OCI-LY7 (cell line): ENCODE results near the gene VIPR1. TPM values are rescaled to one million over a fixed set of nuclear protein-coding genes. Genes with fewer than 3 reads are reported as not detected.

ENCODE experiments used
- BruUV-seq: library from RNA; stranded (reverse); fragments of 400-500 nt; replicated peaks from 2 replicates; lab custom pipeline; 2021; lab: Mats Ljungman, UMichigan
- CTCF ChIA-PET: fragments of 300-600 bp; sonication (Branson Sonifier 250); formaldehyde crosslinking; loops from one replicate; lab custom pipeline; 2022; ENCODE audit warnings: antibody characterized with exemption; ENCODE audit not compliant: unreplicated experiment; lab: Charles Lee
- POLR2A ChIA-PET: fragments of 300-600 bp; sonication (Branson Sonifier 250); formaldehyde crosslinking; loops from one replicate; lab custom pipeline; 2022; ENCODE audit warnings: antibody characterized with exemption; lab: Charles Lee
- DNase-seq: peaks from one replicate; pipeline ENCODE4 v3.0.0-alpha.2; 2015; ENCODE audit warnings: low spot score
- H2AFZ ChIP-seq: fragments of 200-600 bp; sonication (generic), shearing (Covaris generic); 2 replicates; pipeline ENCODE4 v1.6.1; 2014; ENCODE audit warnings: mild to moderate bottlenecking, antibody characterized with exemption, low read length, moderate library complexity
- H3K27ac ChIP-seq: fragments of 200-600 bp; sonication (generic); 2 replicates; pipeline ENCODE4 v1.5.1; 2014; ENCODE audit warnings: mixed run types, low read depth, mild to moderate bottlenecking, moderate library complexity, low read length, inconsistent platforms; ENCODE audit not compliant: poor library complexity, severe bottlenecking
- H3K36me3 ChIP-seq: fragments of 200-600 bp; sonication (generic); 2 replicates; pipeline ENCODE4 v1.6.1; 2014; ENCODE audit warnings: mild to moderate bottlenecking, antibody characterized with exemption, low read length, moderate library complexity, mixed read lengths; ENCODE audit not compliant: insufficient read depth
- H3K4me1 ChIP-seq: fragments of 200-600 bp; sonication (generic); 2 replicates; pipeline ENCODE4 v1.5.1; 2014; ENCODE audit warnings: mild to moderate bottlenecking, low read length; ENCODE audit not compliant: insufficient read depth, poor library complexity, severe bottlenecking
- H3K4me2 ChIP-seq: fragments of 200-600 bp; sonication (generic); 2 replicates; pipeline ENCODE4 v1.6.1; 2014; ENCODE audit warnings: mild to moderate bottlenecking, low read length
- H3K4me3 ChIP-seq: fragments of 200-600 bp; sonication (generic); 2 replicates; pipeline ENCODE4 v1.5.1; 2014; ENCODE audit warnings: mild to moderate bottlenecking, low read depth, low read length; ENCODE audit not compliant: poor library complexity, severe bottlenecking
- H3K79me2 ChIP-seq: fragments of 200-600 bp; sonication (generic); 2 replicates; pipeline ENCODE4 v1.6.1; 2016; ENCODE audit warnings: low read depth, mild to moderate bottlenecking, low read length, moderate library complexity, mixed read lengths; ENCODE audit not compliant: insufficient read depth
- H3K9me2 ChIP-seq: fragments of 200-600 bp; sonication (generic); 2 replicates; pipeline ENCODE4 v1.6.1; 2016; ENCODE audit warnings: mild to moderate bottlenecking, low read length, mixed read lengths; ENCODE audit not compliant: insufficient read depth
- H3K9me3 ChIP-seq: fragments of 200-600 bp; sonication (generic); 2 replicates; pipeline ENCODE4 v1.6.1; 2014; ENCODE audit warnings: mild to moderate bottlenecking, mixed run types, low read length, mixed read lengths
- H4K20me1 ChIP-seq: fragments of 200-600 bp; sonication (generic); 2 replicates; pipeline ENCODE4 v1.6.1; 2014; ENCODE audit warnings: mild to moderate bottlenecking, antibody characterized with exemption, low read length, moderate library complexity, mixed read lengths; ENCODE audit not compliant: insufficient read depth
- CTCF ChIP-seq: fragments of 200-600 bp; sonication (generic); conservative IDR thresholded peaks from 2 replicates; pipeline ENCODE4 v1.5.1; 2014; ENCODE audit warnings: mild to moderate bottlenecking, antibody characterized with exemption, low read length, moderate library complexity, mixed read lengths
- EZH2phosphoT487 ChIP-seq: fragments of 200-600 bp; sonication (generic); IDR thresholded peaks from 2 replicates; pipeline ENCODE4 v1.6.1; 2018; ENCODE audit warnings: low read depth, borderline replicate concordance, mild to moderate bottlenecking, mixed run types, antibody characterized with exemption, low read length, moderate library complexity, mixed read lengths
- intact Hi-C: fragments of 100-400 bp; cut with micrococcal nuclease; formaldehyde crosslinking; loops from one replicate; pipeline ENCODE4 v1.10.0; 2022; ENCODE audit not compliant: unreplicated experiment
- total RNA-seq, 2 experiments: library from RNA; depleted of rRNA in 1 of 2; stranded (reverse); fragments of >200 nt in 1 of 2; shearing (Covaris generic) in 1 of 2; gene quantifications; 2 replicates each; pipeline ENCODE4 v1.2.3, GENCODE V29; 2014 to 2022

Gene VIPR1
- total RNA-seq, 2 experiments from 2014 or later: not detected

DNA sequence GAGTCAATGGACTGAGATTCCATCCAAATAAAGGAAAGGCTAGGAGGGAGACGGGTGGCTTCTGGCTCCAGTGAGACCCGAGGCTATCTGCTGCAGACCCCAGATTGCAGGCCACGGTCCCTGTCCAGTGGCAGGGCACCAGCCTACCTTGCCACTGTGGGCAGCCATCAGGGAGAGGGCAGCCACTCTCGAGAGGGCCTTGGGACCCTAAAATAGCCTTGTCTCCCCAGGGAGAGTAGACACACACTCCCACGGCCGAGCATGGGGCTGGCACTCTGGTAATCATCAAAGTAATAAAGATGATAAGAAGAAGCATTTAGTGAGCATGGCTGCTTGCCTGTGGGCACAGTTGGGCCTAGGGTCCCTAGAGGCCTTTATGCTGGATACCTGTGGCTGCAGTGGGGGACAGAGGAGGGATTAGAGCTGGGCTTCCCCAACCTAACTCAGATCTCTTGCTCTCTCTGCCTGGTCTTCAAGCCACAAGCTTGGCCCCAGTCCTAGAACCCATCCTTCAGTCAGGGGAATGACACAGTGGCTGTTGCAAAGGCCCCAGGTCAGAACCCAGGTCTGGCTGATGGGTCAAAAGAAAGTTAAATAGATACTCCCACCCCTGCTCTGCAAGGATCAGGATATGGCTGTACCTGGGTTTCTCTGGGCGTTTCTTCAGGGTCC lies 9.2 kb upstream of the VIPR1 start:
- Histone ChIP-seq H2AFZ (no peak overlapping the region), H4K20me1 (no peaks in the 10 kb centered on the region), H3K4me1 (peaks cover 46% of the 10 kb centered on the region), H3K27ac (no peak overlapping the region), H3K36me3 (no peaks in the 10 kb centered on the region), H3K4me3 (no peak overlapping the region), H3K9me3 (no peaks in the 10 kb centered on the region), H3K79me2 (no peaks in the 10 kb centered on the region), H3K9me2 (no peaks in the 10 kb centered on the region), H3K4me2 (peak overlapping the region; percentile 71; the same call in 1 of the 2 replicates)
- BruUV-seq: no TSS peak
- no peak for DNase-seq
- CTCF ChIA-PET: no interaction called here
- intact Hi-C loops: no loop called here
- POLR2A ChIA-PET: no interaction called here
- TF ChIP-seq EZH2phosphoT487 (no peak), CTCF (no peak)

DNA sequence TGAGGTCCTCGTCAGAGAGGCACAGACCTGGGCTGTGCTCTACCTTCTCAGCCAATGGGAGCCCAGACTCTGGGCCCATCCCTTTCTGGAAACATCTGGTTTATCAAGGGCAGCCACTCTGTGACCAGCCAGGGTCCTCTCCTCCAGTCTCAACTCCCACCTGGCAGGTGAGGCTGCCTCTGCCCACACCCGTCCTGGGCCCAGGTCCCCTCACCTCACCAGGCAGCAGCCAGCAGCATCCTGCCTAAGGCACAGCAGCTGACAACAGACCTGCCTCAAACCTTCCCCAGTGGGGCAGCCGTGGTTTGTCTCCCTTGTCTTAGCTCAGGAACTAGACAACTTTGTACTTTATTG lies 8.7 kb upstream of the VIPR1 start:
- no peak for DNase-seq
- no TSS peak for BruUV-seq
- no peak overlapping the region for H2AFZ ChIP-seq
- peaks cover 46% of the 10 kb centered on the region for H3K4me1 ChIP-seq
- no peaks in the 10 kb centered on the region for H4K20me1 ChIP-seq
- no peaks in the 10 kb centered on the region for H3K9me3 ChIP-seq
- intact Hi-C loops: no loop called here
- H3K79me2 ChIP-seq: no peaks in the 10 kb centered on the region
- H3K36me3 ChIP-seq: no peaks in the 10 kb centered on the region
- TF ChIP-seq EZH2phosphoT487: no peak
- TF ChIP-seq CTCF: no peak
- CTCF ChIA-PET: no interaction called here
- H3K9me2 ChIP-seq: no peaks in the 10 kb centered on the region
- no peak overlapping the region for H3K27ac ChIP-seq
- H3K4me2 ChIP-seq: no peak overlapping the region
- POLR2A ChIA-PET: no interaction called here
- no peak overlapping the region for H3K4me3 ChIP-seq

- H3K36me3 ChIP-seq: no peaks in the 10 kb centered on the region
- H4K20me1 ChIP-seq: no peaks in the 10 kb centered on the region
- no peaks in the 10 kb centered on the region for H3K9me2 ChIP-seq
- no peak overlapping the region for H2AFZ ChIP-seq
- no peak overlapping the region for H3K4me2 ChIP-seq
- no peak for TF ChIP-seq EZH2phosphoT487
- TF ChIP-seq CTCF: no peak
- no TSS peak for BruUV-seq
- DNase-seq: no peak
- no peak overlapping the region for H3K4me3 ChIP-seq
- intact Hi-C loops: no loop called here
- ChIA-PET POLR2A (no interaction called here), CTCF (no interaction called here)
- no peak overlapping the region for H3K27ac ChIP-seq
- H3K79me2 ChIP-seq: no peaks in the 10 kb centered on the region
- H3K4me1 ChIP-seq: peaks cover 32% of the 10 kb centered on the region
- H3K9me3 ChIP-seq: no peaks in the 10 kb centered on the region
Measured at GRCh38 chr3:42495393-42495792, 7.0 kb upstream of the VIPR1 start.
